K562 (cell line): ENCODE results near the gene NME7. TPM values are rescaled to one million over a fixed set of nuclear protein-coding genes. Genes with fewer than 3 reads are reported as not detected.

Experiments used
- BHLHE40 ChIP-seq: IDR thresholded peaks from 2 replicates; pipeline ENCODE4 v1.6.1; 2011; ENCODE audit warnings: low read length, improper control_type of control experiment
- OTX1 ChIP-seq: fragments of 450-650 bp; formaldehyde crosslinking; IDR thresholded peaks from 2 replicates; pipeline ENCODE4 v1.4.0; 2022; ENCODE audit warnings: mild to moderate bottlenecking
- POLR3A ChIP-seq: IDR thresholded peaks from 2 replicates; pipeline ENCODE4 v1.6.1; 2011; ENCODE audit warnings: borderline replicate concordance, mild to moderate bottlenecking, moderate library complexity; ENCODE audit not compliant: insufficient read length, insufficient read depth; ENCODE audit errors: extremely low read depth
- RBM15 ChIP-seq: fragments of 200-400 bp; formaldehyde crosslinking; IDR thresholded peaks from 2 replicates; pipeline ENCODE4 v1.6.1; 2018; ENCODE audit warnings: mild to moderate bottlenecking, low read length, moderate library complexity; ENCODE audit not compliant: insufficient read depth
- RUNX1 ChIP-seq: sonication (generic); IDR thresholded peaks from 2 replicates; pipeline ENCODE4 v1.6.1; 2016; ENCODE audit warnings: antibody characterized with exemption, low read depth
- XRCC3 ChIP-seq: fragments of 450-650 bp; IDR thresholded peaks from 2 replicates; pipeline ENCODE4 v1.6.1; 2017; ENCODE audit warnings: mild to moderate bottlenecking, moderate library complexity
- ZFP36 ChIP-seq: fragments of 150-350 bp; IDR thresholded peaks from 2 replicates; pipeline ENCODE4 v1.6.1; 2018; ENCODE audit warnings: low read length, low read depth; ENCODE audit not compliant: partially characterized antibody
- ZKSCAN8 ChIP-seq: fragments of 200-800 bp; sonication (Bioruptor generic); IDR thresholded peaks from 2 replicates; pipeline ENCODE4 v1.6.1; 2016; ENCODE audit warnings: missing genetic modification characterization, missing compliant biosample characterization
- ZNF175 ChIP-seq: fragments of 200-800 bp; sonication (Bioruptor generic); IDR thresholded peaks from 2 replicates; pipeline ENCODE4 v1.6.1; 2016; ENCODE audit warnings: low read depth, mild to moderate bottlenecking, missing genetic modification characterization, missing compliant biosample characterization
- ZNF212 ChIP-seq: fragments of 450-650 bp; formaldehyde crosslinking; IDR thresholded peaks from 2 replicates; pipeline ENCODE4 v1.4.0; 2020; ENCODE audit warnings: mild to moderate bottlenecking
- polyA plus RNA-seq, 8 experiments: library from polyadenylated mRNA; depleted of rRNA in 4 of 8; stranded (reverse) in 5 of 8; unstranded in 3 of 8; fragments of >200 nt; fragmentation: Nextera tagmentation in 2 of 8; fragmentation: Illumina TruSeq in 1 of 8; extraction: Ambion mirVana in 2 of 8; extraction: Trizol in 1 of 8; gene quantifications; 2 replicates each; pipeline versions ENCODE4 v1.2.1 to v1.2.3, GENCODE V29; 2011 to 2014; ENCODE audit warnings: inconsistent platforms in 1 of 8, missing spikeins in 1 of 8
- total RNA-seq, 7 experiments: library from RNA; depleted of rRNA in 6 of 7; stranded (reverse); fragments of >200 nt in 6 of 7; fragmentation: Illumina TruSeq in 2 of 7; extraction: Trizol in 2 of 7; gene quantifications; 2 replicates each; pipeline versions ENCODE4 v1.2.1 to v1.2.3, GENCODE V29; 2011 to 2021; ENCODE audit warnings: low replicate concordance in 1 of 7
- TF ChIP-seq, protein P1 (sequence below): fragments of 250-450 bp; sonication (Bioruptor Pico); IDR thresholded peaks from 2 replicates; pipeline ENCODE4 v1.4.0; 2020; ENCODE audit warnings: mild to moderate bottlenecking
- TF ChIP-seq, protein P2 (sequence below): fragments of 250-450 bp; sonication (Bioruptor Pico); IDR thresholded peaks from 2 replicates; pipeline ENCODE4 v1.8.0; 2021; ENCODE audit warnings: moderate library complexity, mild to moderate bottlenecking, inconsistent platforms
- TF ChIP-seq, protein P3 (sequence below): sonication (generic); formaldehyde crosslinking; IDR thresholded peaks from 2 replicates; pipeline ENCODE4 v1.8.0; 2023; ENCODE audit warnings: mild to moderate bottlenecking, missing genetic modification reagents

The NME7 gene
- total and polyA plus RNA-seq, 9 of the 15 experiments (the other 6 are each of a cell fraction or from before 2014, with no cell fraction given) = 7.9 to 43.2 (median 23.9) TPM

DNA sequence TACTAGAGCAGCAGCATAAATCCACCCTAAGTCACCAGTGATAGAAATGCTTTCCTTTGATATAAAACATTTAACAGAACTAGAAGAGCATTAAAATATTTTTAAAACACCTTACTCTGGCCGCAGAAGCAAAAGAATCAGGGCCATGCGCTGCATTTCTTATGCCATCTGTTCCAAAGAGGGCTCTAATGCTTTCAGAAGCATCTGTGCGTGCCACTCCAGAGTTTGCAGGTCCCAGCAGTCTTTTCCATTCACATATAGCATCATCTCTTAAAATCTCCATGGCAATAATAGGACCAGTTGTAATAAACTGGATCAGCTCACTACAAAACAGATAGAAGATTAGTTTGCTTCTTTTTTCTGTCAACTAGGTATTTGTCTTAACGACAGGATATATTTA is 69.2 kb downstream of the NME7 start (continued):
- TF ChIP-seq ZFP36 (no peak), OTX1 (CRISPR knock-in tag) (no peak), RUNX1 (no peak), POLR3A (no peak), BHLHE40 (no peak), XRCC3 (no peak), ZNF212 (no peak), ZNF175 (no peak), RBM15 (no peak), ZKSCAN8 (CRISPR knock-in tag) (no peak)
- TF ChIP-seq, protein P1, sequence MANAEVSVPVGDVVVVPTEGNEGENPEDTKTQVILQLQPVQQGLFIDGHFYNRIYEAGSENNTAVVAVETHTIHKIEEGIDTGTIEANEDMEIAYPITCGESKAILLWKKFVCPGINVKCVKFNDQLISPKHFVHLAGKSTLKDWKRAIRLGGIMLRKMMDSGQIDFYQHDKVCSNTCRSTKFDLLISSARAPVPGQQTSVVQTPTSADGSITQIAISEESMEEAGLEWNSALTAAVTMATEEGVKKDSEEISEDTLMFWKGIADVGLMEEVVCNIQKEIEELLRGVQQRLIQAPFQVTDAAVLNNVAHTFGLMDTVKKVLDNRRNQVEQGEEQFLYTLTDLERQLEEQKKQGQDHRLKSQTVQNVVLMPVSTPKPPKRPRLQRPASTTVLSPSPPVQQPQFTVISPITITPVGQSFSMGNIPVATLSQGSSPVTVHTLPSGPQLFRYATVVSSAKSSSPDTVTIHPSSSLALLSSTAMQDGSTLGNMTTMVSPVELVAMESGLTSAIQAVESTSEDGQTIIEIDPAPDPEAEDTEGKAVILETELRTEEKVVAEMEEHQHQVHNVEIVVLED (CRISPR knock-in tag) = no peak
- TF ChIP-seq, protein P2, sequence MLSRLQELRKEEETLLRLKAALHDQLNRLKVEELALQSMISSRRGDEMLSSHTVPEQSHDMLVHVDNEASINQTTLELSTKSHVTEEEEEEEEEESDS (CRISPR knock-in tag) = no peak
- TF ChIP-seq, protein P3, sequence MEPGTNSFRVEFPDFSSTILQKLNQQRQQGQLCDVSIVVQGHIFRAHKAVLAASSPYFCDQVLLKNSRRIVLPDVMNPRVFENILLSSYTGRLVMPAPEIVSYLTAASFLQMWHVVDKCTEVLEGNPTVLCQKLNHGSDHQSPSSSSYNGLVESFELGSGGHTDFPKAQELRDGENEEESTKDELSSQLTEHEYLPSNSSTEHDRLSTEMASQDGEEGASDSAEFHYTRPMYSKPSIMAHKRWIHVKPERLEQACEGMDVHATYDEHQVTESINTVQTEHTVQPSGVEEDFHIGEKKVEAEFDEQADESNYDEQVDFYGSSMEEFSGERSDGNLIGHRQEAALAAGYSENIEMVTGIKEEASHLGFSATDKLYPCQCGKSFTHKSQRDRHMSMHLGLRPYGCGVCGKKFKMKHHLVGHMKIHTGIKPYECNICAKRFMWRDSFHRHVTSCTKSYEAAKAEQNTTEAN = no peak
